ENCODE results near the gene MYL7. TPM values are rescaled to one million over a fixed set of nuclear protein-coding genes. Genes with fewer than 3 reads are reported as not detected.

Gene MYL7
- total and polyA plus RNA-seq, 2 experiments from 2014 or later: 4.8 TPM; not detected in 1

- H3K79me2 ChIP-seq (replicated peaks; ENCODE audit: insufficient read depth): no peaks in the 10 kb centered on the region
- DNase-seq (ENCODE audit: low spot score): no peak
- ATAC-seq: no peak
- Mint-ChIP-seq H3K9me3 (no peaks in the 10 kb centered on the region; the same call in 2 of the 3 replicates), H3K27ac (no peak overlapping the region; the same call in 1 of the 2 replicates), H3K36me3 (ENCODE audit: low read depth) (peaks cover 59% of the 10 kb centered on the region), H3K27me3 (ENCODE audit: insufficient read depth, low read depth, poor library complexity) (peaks cover 15% of the 10 kb centered on the region), H3K4me1 (peaks cover 6% of the 10 kb centered on the region; the same call in 2 of the 3 replicates), H3K4me3 (no peak overlapping the region)
- H3K36me3 ChIP-seq (ENCODE audit: insufficient read depth): no peaks in the 10 kb centered on the region
- no peak overlapping the region for H3K27ac ChIP-seq (ENCODE audit: low read depth)
- no peak overlapping the region for H2AFZ ChIP-seq
- H3K4me3 ChIP-seq: no peak overlapping the region
- no peaks in the 10 kb centered on the region for H3K4me1 ChIP-seq (ENCODE audit: insufficient read depth)
- H3F3A ChIP-seq (replicated peaks; ENCODE audit: low read depth): 0 out of 2 replicates have a peak, but pooled peaks cover 2% of the 10 kb centered on the region
- no peak for TF ChIP-seq ZNF462 (CRISPR knock-in tag; IDR thresholded peaks at IDR 0.05)
- no peak for TF ChIP-seq CTCF (conservative IDR thresholded peaks at IDR 0.05; ENCODE audit: low read depth in 2 of 2)
- TF ChIP-seq, protein P1, sequence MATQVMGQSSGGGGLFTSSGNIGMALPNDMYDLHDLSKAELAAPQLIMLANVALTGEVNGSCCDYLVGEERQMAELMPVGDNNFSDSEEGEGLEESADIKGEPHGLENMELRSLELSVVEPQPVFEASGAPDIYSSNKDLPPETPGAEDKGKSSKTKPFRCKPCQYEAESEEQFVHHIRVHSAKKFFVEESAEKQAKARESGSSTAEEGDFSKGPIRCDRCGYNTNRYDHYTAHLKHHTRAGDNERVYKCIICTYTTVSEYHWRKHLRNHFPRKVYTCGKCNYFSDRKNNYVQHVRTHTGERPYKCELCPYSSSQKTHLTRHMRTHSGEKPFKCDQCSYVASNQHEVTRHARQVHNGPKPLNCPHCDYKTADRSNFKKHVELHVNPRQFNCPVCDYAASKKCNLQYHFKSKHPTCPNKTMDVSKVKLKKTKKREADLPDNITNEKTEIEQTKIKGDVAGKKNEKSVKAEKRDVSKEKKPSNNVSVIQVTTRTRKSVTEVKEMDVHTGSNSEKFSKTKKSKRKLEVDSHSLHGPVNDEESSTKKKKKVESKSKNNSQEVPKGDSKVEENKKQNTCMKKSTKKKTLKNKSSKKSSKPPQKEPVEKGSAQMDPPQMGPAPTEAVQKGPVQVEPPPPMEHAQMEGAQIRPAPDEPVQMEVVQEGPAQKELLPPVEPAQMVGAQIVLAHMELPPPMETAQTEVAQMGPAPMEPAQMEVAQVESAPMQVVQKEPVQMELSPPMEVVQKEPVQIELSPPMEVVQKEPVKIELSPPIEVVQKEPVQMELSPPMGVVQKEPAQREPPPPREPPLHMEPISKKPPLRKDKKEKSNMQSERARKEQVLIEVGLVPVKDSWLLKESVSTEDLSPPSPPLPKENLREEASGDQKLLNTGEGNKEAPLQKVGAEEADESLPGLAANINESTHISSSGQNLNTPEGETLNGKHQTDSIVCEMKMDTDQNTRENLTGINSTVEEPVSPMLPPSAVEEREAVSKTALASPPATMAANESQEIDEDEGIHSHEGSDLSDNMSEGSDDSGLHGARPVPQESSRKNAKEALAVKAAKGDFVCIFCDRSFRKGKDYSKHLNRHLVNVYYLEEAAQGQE (IDR thresholded peaks at IDR 0.05; ENCODE audit: unreplicated experiment): no peak
- no peak for TF ChIP-seq EZH2phosphoT487 (IDR thresholded peaks at IDR 0.05; ENCODE audit: unreplicated experiment)
- no peak for TF ChIP-seq NANOG (IDR thresholded peaks at IDR 0.05; ENCODE audit: borderline replicate concordance)
- no peak for TF ChIP-seq ZNF114 (CRISPR knock-in tag; IDR thresholded peaks at IDR 0.05)
- no peak for TF ChIP-seq JUNB (IDR thresholded peaks at IDR 0.05; ENCODE audit: unreplicated experiment)
- no peak for TF ChIP-seq STAT1 (IDR thresholded peaks at IDR 0.05; ENCODE audit: unreplicated experiment)
- TF ChIP-seq CREB1 (CRISPR knock-in tag; IDR thresholded peaks at IDR 0.05; ENCODE audit: low read depth): no peak
- TF ChIP-seq, protein P2, sequence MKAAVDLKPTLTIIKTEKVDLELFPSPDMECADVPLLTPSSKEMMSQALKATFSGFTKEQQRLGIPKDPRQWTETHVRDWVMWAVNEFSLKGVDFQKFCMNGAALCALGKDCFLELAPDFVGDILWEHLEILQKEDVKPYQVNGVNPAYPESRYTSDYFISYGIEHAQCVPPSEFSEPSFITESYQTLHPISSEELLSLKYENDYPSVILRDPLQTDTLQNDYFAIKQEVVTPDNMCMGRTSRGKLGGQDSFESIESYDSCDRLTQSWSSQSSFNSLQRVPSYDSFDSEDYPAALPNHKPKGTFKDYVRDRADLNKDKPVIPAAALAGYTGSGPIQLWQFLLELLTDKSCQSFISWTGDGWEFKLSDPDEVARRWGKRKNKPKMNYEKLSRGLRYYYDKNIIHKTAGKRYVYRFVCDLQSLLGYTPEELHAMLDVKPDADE (IDR thresholded peaks at IDR 0.05): no peak
- TF ChIP-seq POLR2AphosphoS5 (IDR thresholded peaks at IDR 0.05; ENCODE audit: low read depth): no peak
- TF ChIP-seq EZH2 (IDR thresholded peaks at IDR 0.05; ENCODE audit: low read depth, unreplicated experiment): no peak
- TF ChIP-seq ZNF331 (CRISPR knock-in tag; IDR thresholded peaks at IDR 0.05; ENCODE audit: low read depth): no peak
- no peak overlapping the region for H3K4me2 ChIP-seq
- peaks cover 3% of the 10 kb centered on the region for H4K20me1 ChIP-seq (replicated peaks; ENCODE audit: insufficient read depth)
- H3K27me3 ChIP-seq (ENCODE audit: insufficient read depth): no peaks in the 10 kb centered on the region
- no peaks in the 10 kb centered on the region for H3K9me2 ChIP-seq (ENCODE audit: insufficient read depth)
Observed at GRCh38 chr7:44114586-44115310, 26.4 kb downstream of the MYL7 start.
